GM03348 (cell line): ENCODE data around the gene DNAH6.
"Not testable (repeated sequence)": the region's sequence is repeated elsewhere in the genome, so short reads cannot be mapped to it uniquely, and the experiment has no call there.

ENCODE experiments used
- DNase-seq: peaks from one replicate; pipeline ENCODE4 v3.0.0; 2012; ENCODE audit warnings: low spot score

DNAH6 gene

DNA sequence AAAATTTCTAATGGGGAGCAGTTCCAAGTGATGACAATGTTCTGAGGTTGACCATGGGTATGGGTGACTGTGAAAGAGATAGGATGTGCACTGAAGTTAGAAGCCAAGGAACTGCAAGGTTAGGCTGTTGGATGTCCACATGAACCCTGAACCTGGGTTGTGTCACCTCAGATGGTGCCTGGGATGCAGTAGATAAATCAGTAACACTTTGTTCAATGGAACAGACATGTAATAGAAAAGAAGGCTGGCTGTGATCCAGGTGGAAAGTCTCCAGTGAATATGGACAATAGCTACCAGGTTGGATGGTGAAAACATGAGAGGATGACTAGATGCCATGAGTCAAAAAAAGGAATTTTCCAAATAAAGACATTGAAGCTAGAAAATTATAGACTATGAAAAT is 233.1 kb downstream of the DNAH6 start:
- DNase-seq, result no peak

DNA sequence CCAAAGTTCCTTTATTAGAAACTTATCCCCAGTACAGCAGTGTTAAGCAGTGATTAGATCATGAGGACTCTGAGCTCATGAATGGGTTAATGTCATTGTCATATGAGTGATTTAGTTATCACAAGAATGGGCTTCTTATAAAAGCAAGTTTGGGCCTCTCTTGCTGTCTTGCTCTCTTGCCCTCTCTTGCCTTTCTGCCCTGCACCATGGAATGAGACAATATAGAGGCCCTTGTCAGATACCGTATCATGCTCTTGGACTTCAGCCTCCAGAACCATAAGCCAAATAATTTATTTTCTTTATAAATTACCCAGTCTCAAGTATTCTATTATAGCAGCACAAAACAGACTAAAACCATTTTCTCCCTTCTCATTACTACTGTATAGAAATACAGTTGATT is 238.8 kb downstream of the DNAH6 start:
- no peak for DNase-seq

- no peak for DNase-seq
These were observed 241.3 kb downstream of the DNAH6 start for GRCh38 chr2:84757648-84758047.

DNA sequence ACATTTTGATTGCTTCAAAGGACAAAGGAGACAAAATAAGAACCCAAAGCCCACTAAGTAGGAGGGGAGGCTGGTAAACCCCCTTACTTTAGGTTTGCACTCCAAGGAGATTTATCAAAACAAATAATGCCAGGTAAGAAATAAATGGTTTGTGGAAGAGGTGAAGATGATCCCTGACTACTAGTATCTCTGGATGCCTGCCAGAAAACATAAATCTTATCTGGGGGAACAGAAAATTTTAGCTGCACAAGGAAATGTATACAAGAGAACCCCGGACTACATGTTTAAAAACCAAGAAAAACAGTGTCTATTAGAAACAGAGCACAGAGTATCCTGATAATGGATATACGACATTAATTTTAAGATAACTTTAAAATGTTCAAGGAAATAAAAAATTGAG is 250.5 kb downstream of the DNAH6 start:
- no peak for DNase-seq

DNA sequence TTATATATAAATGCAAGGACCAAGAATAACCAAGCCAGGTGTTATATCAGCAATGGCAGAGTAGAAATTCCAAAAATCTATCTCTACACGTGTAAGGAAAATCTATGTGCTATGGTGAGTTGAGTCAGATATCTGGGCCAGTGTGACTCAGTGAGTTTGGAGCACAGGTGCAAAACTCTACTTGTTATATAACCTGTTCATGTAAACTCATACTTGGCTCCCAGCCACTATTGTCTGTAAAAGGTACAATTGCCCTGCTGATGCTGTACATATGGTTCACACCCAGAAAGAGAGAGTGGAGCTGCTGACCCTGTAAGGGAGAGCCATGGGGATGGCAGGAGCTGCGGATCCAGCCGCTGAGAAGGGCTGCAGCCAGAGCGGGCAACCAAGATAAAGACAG is 252.5 kb downstream of the DNAH6 start:
- DNase-seq, result no peak

DNA sequence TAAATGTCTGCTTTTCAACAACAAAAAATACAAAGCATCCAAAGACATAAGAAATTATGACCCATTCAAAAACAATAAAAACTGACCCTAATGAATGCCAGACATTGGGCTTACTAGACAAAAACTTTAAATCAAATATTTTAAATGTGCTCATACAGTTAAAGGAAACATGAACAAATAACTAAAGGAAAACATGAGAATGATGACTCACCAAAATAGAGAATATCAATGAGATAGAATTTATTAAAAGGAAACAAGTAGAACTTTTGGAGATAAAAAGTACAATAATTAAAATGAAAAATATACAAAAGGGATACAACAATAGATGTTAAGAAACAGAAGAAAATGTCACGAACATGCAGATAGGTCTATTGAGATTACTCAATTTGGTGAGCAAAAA is 254.0 kb downstream of the DNAH6 start:
- DNase-seq, result no peak

DNA sequence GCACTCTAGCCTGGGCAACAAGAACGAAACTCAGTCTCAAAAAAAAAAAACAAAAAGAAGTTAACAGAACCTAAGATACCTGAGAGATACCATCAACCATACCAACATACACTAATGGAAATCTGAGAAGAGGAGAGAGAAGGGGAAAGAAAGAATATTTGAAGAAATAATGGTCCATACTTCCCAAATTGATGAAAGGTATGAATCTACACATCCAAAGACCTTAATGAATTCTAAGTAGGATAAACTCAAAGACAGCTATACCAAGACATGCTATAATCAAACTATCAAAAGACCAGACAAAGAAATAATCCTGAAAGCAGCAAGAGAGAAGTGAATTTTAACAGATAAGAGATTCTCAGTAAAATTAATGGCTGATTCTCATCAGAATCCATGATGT is 255.0 kb downstream of the DNAH6 start:
- DNase-seq, result no peak

DNA sequence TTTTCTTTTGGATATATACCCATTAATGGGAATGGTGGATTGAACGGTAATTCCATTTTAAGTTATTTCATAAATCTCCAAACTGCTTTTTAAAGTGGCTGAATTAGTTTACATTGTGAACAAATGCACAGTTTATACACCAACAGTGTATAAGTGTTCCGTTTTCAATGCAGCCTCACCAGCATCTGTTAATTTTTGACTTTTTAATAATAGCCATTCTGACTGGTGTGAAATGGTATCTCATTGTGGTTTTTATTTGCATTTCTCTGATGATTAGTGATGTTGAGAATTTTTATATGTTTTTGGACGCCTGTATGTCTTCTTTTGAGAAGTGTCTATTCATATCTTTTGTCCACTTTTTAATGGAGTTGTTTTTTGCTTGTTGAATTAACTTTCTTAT is 257.3 kb downstream of the DNAH6 start:
- not testable (repeated sequence) for DNase-seq

DNA sequence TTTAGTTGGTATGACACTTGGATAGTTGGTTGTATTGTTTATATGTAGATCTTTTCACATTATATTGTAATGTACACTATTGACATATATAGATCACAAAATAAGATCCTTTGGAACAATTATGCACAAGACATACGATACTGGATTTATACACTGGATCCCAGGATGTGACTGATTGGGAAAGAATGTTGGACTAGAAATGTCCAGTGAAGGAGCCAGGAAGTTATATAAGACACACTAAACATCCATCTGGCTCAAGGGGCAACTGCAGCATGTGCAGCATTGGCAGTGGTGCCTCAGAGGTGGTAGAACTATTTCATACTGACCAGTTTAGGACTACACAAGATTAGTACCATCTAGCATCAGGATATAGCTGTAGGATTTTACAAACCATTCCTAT is 259.7 kb downstream of the DNAH6 start:
- no peak for DNase-seq

DNA sequence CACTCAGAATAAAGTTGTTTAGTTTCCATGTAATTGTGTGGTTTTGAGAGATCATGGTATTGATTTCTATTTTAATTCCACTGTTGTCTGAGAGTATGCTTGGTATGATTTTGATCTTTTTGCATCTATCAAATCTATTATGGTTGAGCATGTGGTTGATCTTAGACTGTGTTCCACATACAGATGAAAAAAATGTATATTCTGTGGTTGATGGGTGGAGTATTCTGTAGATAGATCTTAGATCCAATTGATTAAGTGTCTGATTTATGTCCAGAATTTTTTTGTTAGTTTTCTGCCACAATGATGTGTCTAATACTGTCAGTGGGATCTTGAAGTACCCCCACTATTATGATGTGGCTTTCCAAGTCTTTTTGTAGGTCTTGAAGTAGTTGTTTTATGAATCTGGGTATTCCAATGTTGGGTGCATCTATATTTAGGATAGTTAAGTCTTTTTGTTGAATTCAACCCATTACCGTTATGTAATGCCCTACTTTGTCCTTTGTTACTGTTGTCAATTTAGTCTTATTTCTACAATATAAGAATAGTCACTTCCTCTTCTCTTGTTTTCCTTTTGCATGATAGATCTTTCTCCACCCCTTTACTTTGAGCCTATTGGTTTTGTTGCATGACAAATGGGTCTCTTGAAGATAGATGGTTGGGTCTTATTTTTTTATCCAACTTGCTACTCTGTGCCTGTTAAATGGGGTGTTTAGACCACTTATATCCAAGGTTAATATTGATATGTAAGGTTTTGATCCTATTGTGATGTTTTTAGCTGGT is 262.8 kb downstream of the DNAH6 start:
- DNase-seq, result no peak

DNA sequence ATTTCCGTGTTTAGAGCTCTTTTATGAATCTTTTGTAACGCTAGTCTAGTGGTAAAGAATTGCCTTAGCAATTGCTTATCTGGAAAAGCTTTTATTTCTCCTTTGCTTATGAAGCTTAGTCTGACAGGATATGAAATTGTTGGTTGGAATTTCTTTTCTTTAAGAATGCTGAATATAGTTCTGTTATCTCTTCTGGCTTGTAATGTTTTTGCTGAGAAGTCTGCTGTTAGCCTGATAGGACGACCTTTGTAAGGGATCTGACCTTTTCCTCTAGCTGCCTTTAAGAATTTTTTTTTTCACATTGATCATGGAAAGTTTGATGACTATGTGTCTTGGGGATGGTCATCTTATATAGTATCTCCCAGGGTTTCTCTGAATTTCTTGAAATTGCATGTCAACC is 263.5 kb downstream of the DNAH6 start:
- no peak for DNase-seq

GRCh38 chr2:84781942-84782716 is 265.8 kb downstream of the DNAH6 start:
- no peak for DNase-seq

DNA sequence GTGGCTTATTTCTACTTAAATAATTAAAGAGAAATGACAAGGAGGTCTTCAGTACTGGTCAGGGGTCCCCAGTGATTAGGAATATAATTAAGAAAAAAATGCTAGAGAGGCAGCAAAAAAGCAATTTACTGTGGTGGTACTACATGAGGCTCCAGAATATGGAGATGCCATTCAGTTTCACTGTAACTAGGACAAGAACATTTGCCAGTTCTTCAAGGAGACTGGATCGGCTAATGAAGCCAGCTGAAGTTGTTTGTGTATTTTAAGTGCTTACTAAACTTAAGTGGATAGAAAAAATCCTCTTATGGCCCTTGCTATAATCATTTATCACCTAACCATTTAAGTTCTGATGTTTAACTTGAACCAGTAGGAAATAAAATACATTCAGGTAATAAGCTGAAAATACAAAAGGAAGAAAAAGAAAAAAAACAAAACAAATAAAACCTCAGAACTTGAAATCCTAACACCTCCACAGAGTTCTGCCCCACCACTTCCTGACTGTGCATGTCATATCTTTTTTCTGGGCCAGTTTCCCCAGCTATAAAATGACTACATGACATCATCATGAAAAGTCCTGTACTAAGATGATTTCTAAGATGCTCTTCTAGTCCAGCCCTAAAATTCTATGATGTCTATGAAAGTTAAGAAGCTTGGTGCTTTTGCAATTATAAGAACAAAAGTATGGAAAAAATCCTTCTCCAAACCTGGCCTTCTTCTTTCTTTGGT is 266.6 kb downstream of the DNAH6 start:
- no peak for DNase-seq

DNA sequence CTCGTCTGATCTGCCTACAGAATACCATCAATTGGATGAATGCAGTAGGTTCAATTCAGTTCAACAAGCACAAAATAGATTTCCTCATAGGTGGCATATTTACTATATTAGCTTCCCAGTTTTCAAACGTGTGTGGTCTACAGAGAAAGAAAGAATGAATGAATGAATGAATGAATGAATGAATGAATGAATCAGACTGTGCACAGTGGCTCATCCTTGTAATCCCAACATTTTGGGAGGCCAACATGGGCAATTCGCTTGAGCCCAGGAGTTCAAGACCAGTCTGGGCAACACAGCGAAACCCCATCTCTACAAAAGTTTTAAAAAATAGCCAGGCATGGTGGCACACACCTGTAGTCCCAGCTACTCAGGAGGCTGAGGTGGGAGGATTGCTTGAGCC is 269.7 kb downstream of the DNAH6 start:
- DNase-seq, result no peak

GRCh38 chr2:84786601-84787000 is 270.3 kb downstream of the DNAH6 start:
- no peak for DNase-seq

DNA sequence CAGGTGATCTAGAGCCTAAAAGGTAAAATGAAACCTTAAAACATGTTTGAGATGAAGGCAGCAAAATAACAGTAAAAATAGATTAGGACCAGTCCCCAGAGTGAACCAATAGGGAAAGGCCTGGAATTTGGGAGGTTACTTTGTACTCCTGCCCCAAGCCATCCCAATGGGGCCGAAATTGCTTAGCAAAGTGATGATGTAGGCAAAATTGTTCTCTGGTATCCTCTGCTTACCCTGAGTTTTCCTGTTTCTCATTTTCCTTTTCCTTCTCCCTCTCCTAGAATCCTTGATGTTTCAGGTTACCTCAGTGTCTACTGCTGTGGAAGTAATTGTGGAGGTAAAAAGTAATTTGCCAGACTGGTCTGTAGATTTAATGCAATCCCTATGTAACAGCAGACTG is 271.7 kb downstream of the DNAH6 start:
- DNase-seq, result no peak

GRCh38 chr2:84788498-84788897 is 272.2 kb downstream of the DNAH6 start:
- no peak for DNase-seq

GRCh38 chr2:84792856-84793522 is 276.7 kb downstream of the DNAH6 start:
- DNase-seq, result no peak

DNA sequence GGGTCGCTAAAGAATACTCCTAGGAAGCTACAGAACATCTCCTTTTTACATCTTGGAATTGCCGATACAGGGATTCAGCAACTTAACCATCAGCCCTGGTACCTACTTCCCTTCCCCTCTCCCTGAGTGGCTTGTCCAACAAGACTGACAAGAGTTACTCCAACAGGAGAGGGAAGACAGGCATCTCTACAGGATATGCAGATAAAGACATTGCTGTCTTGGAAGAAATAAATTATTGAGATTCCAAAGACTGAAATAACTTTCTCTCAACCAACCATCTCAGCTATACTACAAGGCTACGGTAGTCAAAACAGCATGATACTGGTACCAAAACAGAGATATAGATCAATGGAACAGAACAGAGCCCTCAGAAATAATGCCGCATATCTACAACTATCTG is 277.3 kb downstream of the DNAH6 start:
- no peak for DNase-seq

DNA sequence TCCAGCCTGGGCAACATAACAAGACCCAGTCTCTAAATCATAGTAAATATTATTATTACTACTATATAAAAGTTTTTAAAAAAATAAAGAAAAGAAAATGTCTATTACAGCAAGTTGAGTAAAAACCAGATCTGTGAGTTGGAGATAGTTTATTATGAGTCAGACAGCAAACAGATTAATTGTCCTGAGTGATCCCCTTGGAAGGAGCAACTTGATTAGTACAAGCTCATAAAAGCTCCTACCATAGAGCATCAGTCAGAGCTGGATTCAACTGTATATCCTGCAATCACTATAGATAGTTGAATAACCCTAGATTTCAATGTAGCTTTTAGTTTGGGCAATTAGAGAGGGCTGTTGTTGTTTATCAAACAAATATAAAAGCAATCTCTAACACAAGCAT is 280.5 kb downstream of the DNAH6 start:
- no peak for DNase-seq

DNA sequence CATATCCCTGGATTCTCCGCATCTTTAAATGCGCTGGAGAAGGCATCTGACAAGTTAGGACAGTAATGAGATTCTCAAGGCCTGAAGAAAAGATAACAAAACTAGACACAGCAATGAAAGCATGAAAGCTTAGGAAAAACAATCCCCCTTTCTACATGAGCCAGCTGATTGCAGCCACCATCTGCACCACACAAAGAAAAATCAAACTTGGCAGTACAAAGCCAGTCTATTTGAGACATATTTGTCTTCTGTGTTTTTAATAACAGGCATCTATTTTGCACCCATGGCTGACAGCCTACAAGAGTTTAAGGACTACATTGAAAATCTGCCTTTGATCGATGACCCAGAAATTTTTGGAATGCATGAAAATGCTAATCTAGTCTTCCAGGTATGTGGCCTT is 281.0 kb downstream of the DNAH6 start:
- DNase-seq, result no peak

DNA sequence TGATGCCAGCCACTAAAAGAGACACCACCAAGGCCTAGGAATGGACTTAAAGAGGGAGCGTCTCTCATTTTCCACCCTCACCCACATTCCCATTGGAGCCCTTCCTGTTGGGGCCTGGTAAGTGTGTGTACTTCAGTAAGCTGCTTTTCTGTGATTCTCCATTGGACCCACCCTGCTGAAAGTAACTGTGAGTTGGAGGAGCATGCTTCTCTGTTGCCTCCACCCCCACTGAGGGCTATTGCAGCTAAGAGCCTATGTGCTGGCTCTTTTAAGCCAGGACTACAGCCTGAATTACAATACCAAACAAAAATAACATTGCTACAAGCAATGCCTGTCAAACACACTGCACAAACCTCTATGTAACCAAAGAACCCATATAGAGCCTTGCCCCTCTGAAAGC is 283.5 kb downstream of the DNAH6 start:
- DNase-seq, result no peak
